B cell (primary cell): ENCODE measurements around the gene VIPR2.

ENCODE experiments used
- EZH2 ChIP-seq: IDR thresholded peaks from 2 replicates; pipeline ENCODE4 v1.6.1; 2012; ENCODE audit warnings: borderline replicate concordance, low read depth, mild to moderate bottlenecking, moderate library complexity, low read length; ENCODE audit not compliant: insufficient read depth, poor library complexity, severe bottlenecking
- TF ChIP-seq, protein P1 (sequence below): fragments of 200-600 bp; IDR thresholded peaks from one replicate; pipeline ENCODE4 v1.8.0; 2022; ENCODE audit warnings: antibody characterized with exemption, mild to moderate bottlenecking

DNA sequence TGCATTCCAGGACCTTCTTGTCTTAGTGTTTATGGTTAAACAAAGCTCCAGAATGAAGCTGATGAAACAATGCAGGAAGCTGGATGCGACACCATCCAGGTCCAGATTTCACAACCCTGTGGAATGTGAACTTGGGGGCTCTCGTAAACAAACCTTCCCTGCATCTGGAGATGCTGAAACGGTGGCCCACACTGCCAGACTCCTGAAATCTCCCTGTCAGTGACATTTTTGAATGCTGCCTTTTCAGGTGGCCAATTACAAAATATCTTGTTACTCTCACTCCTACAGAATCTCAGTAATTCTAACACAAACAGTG is 18.8 kb downstream of the VIPR2 start:
- TF ChIP-seq, protein P1, sequence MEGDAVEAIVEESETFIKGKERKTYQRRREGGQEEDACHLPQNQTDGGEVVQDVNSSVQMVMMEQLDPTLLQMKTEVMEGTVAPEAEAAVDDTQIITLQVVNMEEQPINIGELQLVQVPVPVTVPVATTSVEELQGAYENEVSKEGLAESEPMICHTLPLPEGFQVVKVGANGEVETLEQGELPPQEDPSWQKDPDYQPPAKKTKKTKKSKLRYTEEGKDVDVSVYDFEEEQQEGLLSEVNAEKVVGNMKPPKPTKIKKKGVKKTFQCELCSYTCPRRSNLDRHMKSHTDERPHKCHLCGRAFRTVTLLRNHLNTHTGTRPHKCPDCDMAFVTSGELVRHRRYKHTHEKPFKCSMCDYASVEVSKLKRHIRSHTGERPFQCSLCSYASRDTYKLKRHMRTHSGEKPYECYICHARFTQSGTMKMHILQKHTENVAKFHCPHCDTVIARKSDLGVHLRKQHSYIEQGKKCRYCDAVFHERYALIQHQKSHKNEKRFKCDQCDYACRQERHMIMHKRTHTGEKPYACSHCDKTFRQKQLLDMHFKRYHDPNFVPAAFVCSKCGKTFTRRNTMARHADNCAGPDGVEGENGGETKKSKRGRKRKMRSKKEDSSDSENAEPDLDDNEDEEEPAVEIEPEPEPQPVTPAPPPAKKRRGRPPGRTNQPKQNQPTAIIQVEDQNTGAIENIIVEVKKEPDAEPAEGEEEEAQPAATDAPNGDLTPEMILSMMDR: no peak
- TF ChIP-seq EZH2: no peak
